ENCODE measurements around the gene KDM6A.

- no peak for TF ChIP-seq POLR2A (IDR thresholded peaks at IDR 0.05; ENCODE audit: low read length)
- TF ChIP-seq GATA1 (IDR thresholded peaks at IDR 0.05; ENCODE audit: low read depth, low read length) = no peak
These were observed 64.6 kb downstream of the KDM6A start for GRCh38 chrX:44937606-44938005.

All from erythroblast (primary cell).